ENCODE data around the gene KCNH6. TPM values are rescaled to one million over a fixed set of nuclear protein-coding genes. Genes with fewer than 3 reads are reported as not detected.

Gene KCNH6
- total RNA-seq, 2 donors from 2014 or later, result 0.47 to 0.80 TPM

DNA sequence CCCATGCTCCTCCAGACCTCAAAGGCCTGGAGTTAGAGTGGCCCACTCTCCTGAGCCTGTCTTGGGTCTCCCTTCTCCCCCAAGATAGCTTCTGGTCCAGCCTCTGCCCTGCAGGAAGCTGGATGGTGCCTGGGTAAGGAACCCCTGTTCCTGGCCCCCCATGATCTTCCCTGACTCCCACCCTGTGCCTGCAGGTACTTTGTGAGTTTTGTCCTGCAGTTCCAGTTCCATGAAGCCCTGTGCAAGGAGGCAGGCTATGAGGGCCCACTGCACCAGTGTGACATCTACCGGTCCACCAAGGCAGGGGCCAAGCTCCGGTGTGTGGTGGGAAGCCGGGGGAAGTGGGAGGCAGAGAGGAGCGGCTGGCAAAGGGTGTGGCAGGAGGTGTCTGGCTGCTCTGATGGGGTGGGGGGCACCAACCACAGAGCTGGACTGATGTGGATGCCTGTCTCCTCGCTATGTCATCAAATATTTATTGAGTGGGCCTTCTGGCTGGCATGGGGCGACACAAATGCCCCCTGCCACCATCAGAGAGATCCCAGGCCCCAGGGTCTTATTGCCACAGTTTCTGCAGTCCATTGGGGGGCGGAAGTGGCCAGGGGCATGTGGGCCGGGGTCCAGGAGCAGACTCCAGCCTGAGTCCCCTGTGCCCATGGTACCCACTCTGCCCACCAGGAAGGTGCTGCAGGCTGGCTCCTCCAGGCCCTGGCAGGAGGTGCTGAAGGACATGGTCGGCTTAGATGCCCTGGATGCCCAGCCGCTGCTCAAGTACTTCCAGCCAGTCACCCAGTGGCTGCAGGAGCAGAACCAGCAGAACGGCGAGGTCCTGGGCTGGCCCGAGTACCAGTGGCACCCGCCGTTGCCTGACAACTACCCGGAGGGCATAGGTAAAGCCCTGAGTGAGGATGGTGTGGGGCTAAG is 39.2 kb upstream of the KCNH6 start:
- Histone ChIP-seq H3K4me3 (no peak overlapping the region), H3K36me3 (no peaks in the 10 kb centered on the region), H3K27ac (no peak overlapping the region), H3K27me3 (no peaks in the 10 kb centered on the region), H3K9me3 (no peaks in the 10 kb centered on the region), H3K4me1 (no peaks in the 10 kb centered on the region), H3K9ac (ENCODE audit: low read depth in 2 of 2, low read length in 2 of 2) (no peak overlapping the region)
- DNase-seq, result no peak
- TF ChIP-seq, protein P1, sequence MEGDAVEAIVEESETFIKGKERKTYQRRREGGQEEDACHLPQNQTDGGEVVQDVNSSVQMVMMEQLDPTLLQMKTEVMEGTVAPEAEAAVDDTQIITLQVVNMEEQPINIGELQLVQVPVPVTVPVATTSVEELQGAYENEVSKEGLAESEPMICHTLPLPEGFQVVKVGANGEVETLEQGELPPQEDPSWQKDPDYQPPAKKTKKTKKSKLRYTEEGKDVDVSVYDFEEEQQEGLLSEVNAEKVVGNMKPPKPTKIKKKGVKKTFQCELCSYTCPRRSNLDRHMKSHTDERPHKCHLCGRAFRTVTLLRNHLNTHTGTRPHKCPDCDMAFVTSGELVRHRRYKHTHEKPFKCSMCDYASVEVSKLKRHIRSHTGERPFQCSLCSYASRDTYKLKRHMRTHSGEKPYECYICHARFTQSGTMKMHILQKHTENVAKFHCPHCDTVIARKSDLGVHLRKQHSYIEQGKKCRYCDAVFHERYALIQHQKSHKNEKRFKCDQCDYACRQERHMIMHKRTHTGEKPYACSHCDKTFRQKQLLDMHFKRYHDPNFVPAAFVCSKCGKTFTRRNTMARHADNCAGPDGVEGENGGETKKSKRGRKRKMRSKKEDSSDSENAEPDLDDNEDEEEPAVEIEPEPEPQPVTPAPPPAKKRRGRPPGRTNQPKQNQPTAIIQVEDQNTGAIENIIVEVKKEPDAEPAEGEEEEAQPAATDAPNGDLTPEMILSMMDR (IDR thresholded peaks at IDR 0.05), result no peak
- intact Hi-C loops (cut with DNase I), result no loop called here

DNA sequence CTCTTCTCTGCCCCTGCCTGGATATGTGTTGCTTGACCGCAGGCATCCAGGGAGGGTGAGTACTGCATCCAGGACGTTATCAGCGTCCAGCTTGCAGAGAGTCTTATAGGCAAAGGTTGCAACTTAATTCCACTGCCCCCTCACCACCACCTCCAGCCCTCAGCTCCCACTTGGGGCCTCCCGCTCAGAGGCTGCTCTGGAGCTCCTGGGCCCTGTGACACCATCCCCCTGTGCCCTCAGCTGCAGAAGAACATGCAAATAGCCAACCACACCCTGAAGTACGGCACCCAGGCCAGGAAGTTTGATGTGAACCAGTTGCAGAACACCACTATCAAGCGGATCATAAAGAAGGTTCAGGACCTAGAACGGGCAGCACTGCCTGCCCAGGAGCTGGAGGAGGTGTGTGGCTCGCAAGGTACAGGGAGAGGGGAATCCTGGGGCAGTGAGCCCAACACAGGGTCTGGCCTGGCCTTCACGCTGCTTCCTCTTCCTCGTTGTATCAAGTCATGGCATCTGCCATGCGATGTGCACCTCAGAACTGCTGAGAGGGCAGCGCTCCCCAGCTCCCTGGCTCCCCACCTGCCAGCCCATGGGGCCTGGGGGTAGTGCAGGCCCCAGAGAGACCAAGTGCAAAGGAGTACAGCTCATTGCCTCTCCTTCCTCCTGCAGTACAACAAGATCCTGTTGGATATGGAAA is 36.7 kb upstream of the KCNH6 start:
- no peak overlapping the region for H3K27ac ChIP-seq
- TF ChIP-seq, protein P1 (IDR thresholded peaks at IDR 0.05), result no peak
- H3K4me1 ChIP-seq, result no peaks in the 10 kb centered on the region
- no peaks in the 10 kb centered on the region for H3K9me3 ChIP-seq
- H3K36me3 ChIP-seq, result no peaks in the 10 kb centered on the region
- H3K4me3 ChIP-seq, result no peak overlapping the region
- no peak overlapping the region for H3K9ac ChIP-seq (ENCODE audit: low read depth in 2 of 2, low read length in 2 of 2)
- DNase-seq, result no peak
- no peaks in the 10 kb centered on the region for H3K27me3 ChIP-seq
- intact Hi-C loops (cut with DNase I), result no loop called here

DNA sequence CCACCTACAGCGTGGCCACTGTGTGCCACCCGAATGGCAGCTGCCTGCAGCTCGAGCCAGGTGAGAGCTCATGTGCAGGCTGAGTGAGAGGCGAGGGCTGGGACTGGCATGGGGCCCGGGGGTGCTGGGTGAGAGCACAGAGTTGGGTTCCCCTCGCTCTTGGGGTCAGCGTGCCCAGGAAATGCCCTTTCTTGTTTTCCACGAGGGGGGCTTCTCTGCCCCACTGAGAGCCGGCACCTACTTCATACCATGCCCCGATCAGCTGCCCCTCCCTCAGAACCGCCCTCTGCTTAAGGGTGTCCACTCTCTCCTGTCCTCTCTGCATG is 36.2 kb upstream of the KCNH6 start:
- H3K36me3 ChIP-seq, result no peaks in the 10 kb centered on the region
- no peaks in the 10 kb centered on the region for H3K27me3 ChIP-seq
- no peaks in the 10 kb centered on the region for H3K9me3 ChIP-seq
- intact Hi-C loops (cut with DNase I), result no loop called here
- H3K4me3 ChIP-seq, result no peak overlapping the region
- no peak overlapping the region for H3K27ac ChIP-seq
- no peak for DNase-seq
- H3K9ac ChIP-seq (ENCODE audit: low read depth in 2 of 2, low read length in 2 of 2), result no peak overlapping the region
- TF ChIP-seq, protein P1 (IDR thresholded peaks at IDR 0.05), result no peak
- H3K4me1 ChIP-seq, result no peaks in the 10 kb centered on the region

DNA sequence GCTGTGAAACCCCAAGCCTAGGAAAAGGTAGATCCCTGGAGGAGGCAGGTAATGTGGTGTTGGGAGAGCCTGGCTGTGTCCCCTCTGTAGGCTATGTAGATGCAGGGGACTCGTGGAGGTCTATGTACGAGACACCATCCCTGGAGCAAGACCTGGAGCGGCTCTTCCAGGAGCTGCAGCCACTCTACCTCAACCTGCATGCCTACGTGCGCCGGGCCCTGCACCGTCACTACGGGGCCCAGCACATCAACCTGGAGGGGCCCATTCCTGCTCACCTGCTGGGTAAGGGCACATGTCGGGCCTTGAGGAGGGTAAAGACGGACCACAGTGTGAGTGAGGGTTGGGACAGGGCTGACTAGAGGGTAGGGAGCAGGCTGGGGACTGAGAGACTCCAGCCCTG is 34.3 kb upstream of the KCNH6 start:
- intact Hi-C loops (cut with DNase I), result no loop called here
- no peaks in the 10 kb centered on the region for H3K36me3 ChIP-seq

DNA sequence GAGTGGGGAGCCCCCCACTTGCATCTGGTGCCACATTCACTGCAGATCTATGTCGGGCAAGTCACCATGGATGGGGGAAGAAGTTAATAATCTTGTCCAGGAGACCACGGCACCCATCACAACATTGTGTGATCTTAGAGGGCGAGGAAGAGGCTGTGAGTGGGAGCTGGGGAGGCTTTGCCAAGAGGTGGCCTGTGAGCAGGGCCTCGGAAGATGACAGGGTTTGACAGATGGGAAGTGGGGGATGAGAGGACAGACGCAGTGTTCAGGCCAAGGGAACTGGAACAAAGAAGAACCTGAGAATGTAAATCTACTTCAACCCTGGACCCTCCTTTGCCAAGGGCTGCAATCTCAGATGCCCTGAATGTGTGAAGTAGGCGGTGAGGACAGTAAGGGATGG is 33.9 kb upstream of the KCNH6 start:
- H3K27ac ChIP-seq, result no peak overlapping the region
- no peaks in the 10 kb centered on the region for H3K9me3 ChIP-seq
- DNase-seq, result no peak
- TF ChIP-seq, protein P1 (IDR thresholded peaks at IDR 0.05), result no peak
- H3K36me3 ChIP-seq, result no peaks in the 10 kb centered on the region
- H3K27me3 ChIP-seq, result no peaks in the 10 kb centered on the region
- H3K4me1 ChIP-seq, result no peaks in the 10 kb centered on the region
- intact Hi-C loops (cut with DNase I), result no loop called here
- no peak overlapping the region for H3K4me3 ChIP-seq
- H3K9ac ChIP-seq (ENCODE audit: low read depth in 2 of 2, low read length in 2 of 2), result no peak overlapping the region

More for the DNA sequence above, 34.3 kb upstream of the KCNH6 start:
- TF ChIP-seq, protein P1 (IDR thresholded peaks at IDR 0.05), result no peak
- H3K4me1 ChIP-seq, result no peaks in the 10 kb centered on the region
- H3K27ac ChIP-seq, result no peak overlapping the region
- no peaks in the 10 kb centered on the region for H3K27me3 ChIP-seq
- no peak overlapping the region for H3K9ac ChIP-seq (ENCODE audit: low read depth in 2 of 2, low read length in 2 of 2)
- H3K9me3 ChIP-seq, result no peaks in the 10 kb centered on the region
- DNase-seq, result no peak
- H3K4me3 ChIP-seq, result no peak overlapping the region
